Naive thymus-derived CD4-positive, alpha-beta T cell (primary cell): Measurements from ENCODE around the gene GPRIN3. TPM values are rescaled to one million over a fixed set of nuclear protein-coding genes. Genes with fewer than 3 reads are reported as not detected.

Source experiments
- ATAC-seq: fragments of 150-1000 bp; cut with Tn5 transposase; 2 replicates; pipeline ENCODE4 v1.10.0; 2021; ENCODE audit warnings: mild to moderate bottlenecking, moderate library complexity
- CTCF ChIA-PET: fragments of 350-600 bp; sonication (Branson Sonifier 250); formaldehyde crosslinking; loops from one replicate; lab custom pipeline; 2021; ENCODE audit warnings: antibody characterized with exemption; lab: Charles Lee
- POLR2A ChIA-PET: fragments of 350-600 bp; sonication (Branson Sonifier 250); formaldehyde crosslinking; loops from one replicate; lab custom pipeline; 2021; ENCODE audit warnings: antibody characterized with exemption, inconsistent platforms; lab: Charles Lee
- DNase-seq, 9 donors: peaks; one replicate each; pipeline versions ENCODE4 v3.0.0 to v3.0.0-alpha.2; 2020 to 2022; ENCODE audit warnings: mixed read lengths in 1 of 9
- H3K27ac ChIP-seq: one replicate; pipeline ENCODE4 v1.7.0; 2013; ENCODE audit warnings: mild to moderate bottlenecking, low read depth, low read length, moderate library complexity
- H3K27me3 ChIP-seq, 2 donors: one replicate each; pipeline ENCODE4 v1.7.0; 2013; ENCODE audit warnings: low read length in 2 of 2, mild to moderate bottlenecking in 2 of 2, moderate library complexity in 2 of 2; ENCODE audit not compliant: control insufficient read depth in 2 of 2, insufficient read depth in 2 of 2
- H3K36me3 ChIP-seq, 3 experiments: 1 replicate in 2 of 3; 2 replicates in 1 of 3; pipeline ENCODE4 v1.7.0; 2013; ENCODE audit warnings: low read length in 3 of 3, mild to moderate bottlenecking in 3 of 3, moderate library complexity in 1 of 3; ENCODE audit not compliant: insufficient read depth in 3 of 3, control insufficient read depth in 2 of 3
- H3K4me1 ChIP-seq, 2 donors: one replicate each; pipeline ENCODE4 v1.7.0; 2013; ENCODE audit warnings: low read length in 2 of 2, mild to moderate bottlenecking in 2 of 2, moderate library complexity in 1 of 2; ENCODE audit not compliant: control insufficient read depth in 2 of 2, insufficient read depth in 2 of 2
- H3K4me3 ChIP-seq: 2 replicates; pipeline ENCODE4 v1.7.0; 2013; ENCODE audit warnings: mild to moderate bottlenecking, low read length
- H3K9me3 ChIP-seq, 3 experiments: 1 replicate in 2 of 3; 2 replicates in 1 of 3; pipeline ENCODE4 v1.7.0; 2013; ENCODE audit warnings: low read length in 3 of 3; ENCODE audit not compliant: control insufficient read depth in 2 of 3
- H3K27ac Mint-ChIP-seq, 9 donors: one replicate each; pipeline ENCODE4 v1.8.0; 2020 to 2022; ENCODE audit warnings: mixed read lengths in 9 of 9, mild to moderate bottlenecking in 8 of 9, moderate library complexity in 5 of 9, inconsistent platforms in 2 of 9
- H3K27me3 Mint-ChIP-seq, 5 donors: one replicate each; pipeline ENCODE4 v1.8.0; 2021 to 2022; ENCODE audit warnings: mixed read lengths in 5 of 5, mild to moderate bottlenecking in 1 of 5
- H3K36me3 Mint-ChIP-seq, 5 donors: one replicate each; pipeline ENCODE4 v1.8.0; 2020 to 2022; ENCODE audit warnings: mixed read lengths in 5 of 5, mild to moderate bottlenecking in 3 of 5, inconsistent platforms in 1 of 5
- H3K4me1 Mint-ChIP-seq, 7 donors: one replicate each; pipeline ENCODE4 v1.8.0; 2020 to 2022; ENCODE audit warnings: mixed read lengths in 7 of 7, mild to moderate bottlenecking in 3 of 7, inconsistent platforms in 1 of 7
- H3K4me3 Mint-ChIP-seq, 10 donors: one replicate each; pipeline ENCODE4 v1.8.0; 2020 to 2022; ENCODE audit warnings: mild to moderate bottlenecking in 10 of 10, mixed read lengths in 10 of 10, moderate library complexity in 6 of 10, inconsistent platforms in 2 of 10
- H3K9me3 Mint-ChIP-seq, 11 donors: one replicate each; pipeline ENCODE4 v1.8.0; 2020 to 2022; ENCODE audit warnings: mixed read lengths in 11 of 11, mild to moderate bottlenecking in 4 of 11, inconsistent platforms in 1 of 11, moderate library complexity in 1 of 11
- intact Hi-C, 2 donors: fragments of 100-400 bp; cut with micrococcal nuclease; formaldehyde crosslinking; loops; one replicate each; pipeline ENCODE4 v1.15.1; 2023
- polyA plus RNA-seq, 2 donors: library from polyadenylated mRNA; unstranded; fragments of 300-500 nt; fragmentation: Illumina TruSeq; gene quantifications; one replicate each; pipeline ENCODE4 v1.2.3, GENCODE V29; 2021
- total RNA-seq, 6 experiments: library from RNA in 5 of 6; stranded (reverse) in 5 of 6; gene quantifications; 1 replicate in 5 of 6; 2 replicates in 1 of 6; pipeline ENCODE4 v1.2.3 and lab custom pipeline; 2021 to 2026

GPRIN3 gene
- total and polyA plus RNA-seq, 7 experiments from 2014 or later, result 7.3 to 55.5 (median 11.2) TPM

- no peaks in the 10 kb centered on the region for H3K36me3 ChIP-seq
- Mint-ChIP-seq H3K4me1 (peaks cover 22 to 46% (median 31%) of the 10 kb centered on the region in 7 donors), H3K4me3 (no peak overlapping the region), H3K27me3 (no peaks in the 10 kb centered on the region), H3K36me3 (peaks cover 0 to 10% (median 0%) of the 10 kb centered on the region in 5 donors), H3K9me3 (peaks cover 0 to 6% (median 0%) of the 10 kb centered on the region in 11 donors), H3K27ac (peak overlapping the region in 3 of 9 donors; percentile 1 to 57 (median 2))
- no peaks in the 10 kb centered on the region for H3K27me3 ChIP-seq
- ATAC-seq (no peak), DNase-seq (no peak)
- H3K27ac ChIP-seq, result no peak overlapping the region
- no peak overlapping the region for H3K4me3 ChIP-seq
- H3K4me1 ChIP-seq, result peaks cover 24 to 32% of the 10 kb centered on the region in 2 donors
- intact Hi-C loops, result no loop called here
- ChIA-PET CTCF (no interaction called here), POLR2A (interaction anchor here (1.3 kb wide), 1 partner anchor 9 kb away, joined by 6 read pairs; no protein-coding TSS in a partner anchor)
- H3K9me3 ChIP-seq, result no peaks in the 10 kb centered on the region
Observed at GRCh38 chr4:89319756-89320155, 12.2 kb upstream of the GPRIN3 start.

GRCh38 chr4:89316931-89317366 is 9.3 kb upstream of the GPRIN3 start:
- H3K4me1 ChIP-seq, result peaks cover 24 to 32% of the 10 kb centered on the region in 2 donors
- Mint-ChIP-seq H3K4me1 (peaks cover 22 to 39% (median 30%) of the 10 kb centered on the region in 7 donors), H3K4me3 (peak overlapping the region in 9 of 10 donors; percentile 4 to 68 (median 53)), H3K36me3 (peaks cover 0 to 13% (median 0%) of the 10 kb centered on the region in 5 donors), H3K27ac (peak overlapping the region; percentile 12 to 90 (median 82)), H3K27me3 (no peaks in the 10 kb centered on the region), H3K9me3 (peaks cover 0 to 6% (median 0%) of the 10 kb centered on the region in 11 donors)
- H3K9me3 ChIP-seq, result no peaks in the 10 kb centered on the region
- intact Hi-C loops, result loop anchor here (1.0 kb wide), 1 partner anchor 10 kb away; the partner anchor contains the start of gene GPRIN3 (in 2 of the 2)
- H3K36me3 ChIP-seq, result no peaks in the 10 kb centered on the region
- peak overlapping the region; percentile 19 for H3K27ac ChIP-seq
- no peak overlapping the region for H3K4me3 ChIP-seq
- CTCF ChIA-PET, result interaction anchor here (1.0 to 1.4 kb wide), 4 partner anchors 9 to 63 kb away, joined by 3 to 6 read pairs (median 4); partner anchors contain the start of gene GPRIN3
- no peaks in the 10 kb centered on the region for H3K27me3 ChIP-seq
- DNase-seq (peak in 3 of 9 donors; percentile 12 to 22 (median 19)), ATAC-seq (peak; percentile 87)
- POLR2A ChIA-PET, result interaction anchor here (0.9 to 2.7 kb wide), 3 partner anchors 9 to 33 kb away, joined by 3 to 28 read pairs (median 11); partner anchors contain the start of gene GPRIN3

GRCh38 chr4:89316211-89316610 is 8.6 kb upstream of the GPRIN3 start:
- Mint-ChIP-seq H3K4me3 (peak overlapping the region in 5 of 10 donors; percentile 8 to 57 (median 41)), H3K9me3 (peaks cover 0 to 6% (median 0%) of the 10 kb centered on the region in 11 donors), H3K27ac (peak overlapping the region; percentile 12 to 90 (median 82)), H3K4me1 (peaks cover 26 to 46% (median 30%) of the 10 kb centered on the region in 7 donors), H3K36me3 (peaks cover 0 to 13% (median 0%) of the 10 kb centered on the region in 5 donors), H3K27me3 (no peaks in the 10 kb centered on the region)
- H3K27ac ChIP-seq, result peak overlapping the region; percentile 9
- peaks cover 24 to 32% of the 10 kb centered on the region in 2 donors for H3K4me1 ChIP-seq
- DNase-seq, result no peak
- no peaks in the 10 kb centered on the region for H3K27me3 ChIP-seq
- no peak overlapping the region for H3K4me3 ChIP-seq
- ChIA-PET POLR2A (interaction anchor here (0.8 to 2.7 kb wide), 5 partner anchors 8 to 41 kb away, joined by 3 to 28 read pairs (median 4); partner anchors contain the start of gene GPRIN3), CTCF (interaction anchor here (1.3 kb wide), 1 partner anchor 30 kb away, joined by 3 read pairs; no protein-coding TSS in a partner anchor)
- no peaks in the 10 kb centered on the region for H3K9me3 ChIP-seq
- ATAC-seq, result no peak
- intact Hi-C loops, result no loop called here
- no peaks in the 10 kb centered on the region for H3K36me3 ChIP-seq

- Mint-ChIP-seq H3K4me1 (peaks cover 31 to 54% (median 43%) of the 10 kb centered on the region in 7 donors), H3K27ac (peak overlapping the region in 1 of 9 donors; percentile 49), H3K9me3 (no peaks in the 10 kb centered on the region), H3K36me3 (peaks cover 0 to 6% (median 0%) of the 10 kb centered on the region in 5 donors), H3K4me3 (no peak overlapping the region), H3K27me3 (no peaks in the 10 kb centered on the region)
- Histone ChIP-seq H3K27ac (no peak overlapping the region), H3K36me3 (no peaks in the 10 kb centered on the region), H3K4me1 (peaks cover 24 to 32% of the 10 kb centered on the region in 2 donors), H3K4me3 (no peak overlapping the region), H3K9me3 (no peaks in the 10 kb centered on the region), H3K27me3 (no peaks in the 10 kb centered on the region)
- ChIA-PET CTCF (no interaction called here), POLR2A (no interaction called here)
- ATAC-seq, result no peak
- DNase-seq, result no peak
- intact Hi-C loops, result no loop called here
Observed at GRCh38 chr4:89314291-89314690, 6.7 kb upstream of the GPRIN3 start.

GRCh38 chr4:89312066-89312465 is 4.5 kb upstream of the GPRIN3 start:
- intact Hi-C loops, result no loop called here
- CTCF ChIA-PET, result interaction anchor here (0.7 kb wide), 2 partner anchors 14 to 18 kb away, joined by 3 read pairs; no protein-coding TSS in a partner anchor
- peaks cover 0 to 9% (median 0%) of the 10 kb centered on the region in 5 donors for H3K36me3 Mint-ChIP-seq
- POLR2A ChIA-PET, result interaction anchor here (1.2 to 1.3 kb wide), 2 partner anchors 9 to 13 kb away, joined by 3 to 5 read pairs; no protein-coding TSS in a partner anchor
- Histone ChIP-seq H3K4me3 (no peak overlapping the region), H3K9me3 (no peaks in the 10 kb centered on the region), H3K36me3 (peaks cover 0 to 9% (median 0%) of the 10 kb centered on the region in 3 experiments), H3K27me3 (no peaks in the 10 kb centered on the region), H3K4me1 (peaks cover 18 to 19% of the 10 kb centered on the region in 2 donors), H3K27ac (no peak overlapping the region)
- ATAC-seq, result no peak
- no peak for DNase-seq
- no peaks in the 10 kb centered on the region for H3K27me3 Mint-ChIP-seq
- no peak overlapping the region for H3K27ac Mint-ChIP-seq
- no peak overlapping the region for H3K4me3 Mint-ChIP-seq
- peaks cover 22 to 46% (median 37%) of the 10 kb centered on the region in 7 donors for H3K4me1 Mint-ChIP-seq
- H3K9me3 Mint-ChIP-seq, result no peaks in the 10 kb centered on the region

- Mint-ChIP-seq H3K27me3 (no peaks in the 10 kb centered on the region), H3K27ac (peak overlapping the region in 3 of 9 donors; percentile 46 to 98 (median 92)), H3K4me3 (no peak overlapping the region), H3K9me3 (no peaks in the 10 kb centered on the region), H3K36me3 (peaks cover 0 to 14% (median 0%) of the 10 kb centered on the region in 5 donors), H3K4me1 (peaks cover 16 to 42% (median 35%) of the 10 kb centered on the region in 7 donors)
- DNase-seq, result no peak
- no peak overlapping the region for H3K27ac ChIP-seq
- CTCF ChIA-PET, result interaction anchor here (0.7 kb wide), 3 partner anchors 10 to 17 kb away, joined by 3 read pairs; no protein-coding TSS in a partner anchor
- no peaks in the 10 kb centered on the region for H3K27me3 ChIP-seq
- ATAC-seq, result no peak
- peaks cover 12 to 13% of the 10 kb centered on the region in 2 donors for H3K4me1 ChIP-seq
- no peaks in the 10 kb centered on the region for H3K9me3 ChIP-seq
- intact Hi-C loops, result no loop called here
- H3K4me3 ChIP-seq, result no peak overlapping the region
- peaks cover 0 to 9% (median 0%) of the 10 kb centered on the region in 3 experiments for H3K36me3 ChIP-seq
- POLR2A ChIA-PET, result interaction anchor here (1.2 to 1.8 kb wide), 3 partner anchors 9 to 12 kb away, joined by 3 to 6 read pairs (median 5); no protein-coding TSS in a partner anchor
Observed at GRCh38 chr4:89311433-89311832, 3.8 kb upstream of the GPRIN3 start.
